ENCODE data around the gene OBSCN.

- TF ChIP-seq POLR2A (IDR thresholded peaks at IDR 0.05) (no peak), CTCF (IDR thresholded peaks at IDR 0.05) (no peak)
Observed at GRCh38 chr1:228295981-228296380, 88.1 kb downstream of the OBSCN start.

Measured in heart left ventricle (tissue), 13 donors.